ENCODE results near the gene EXOSC1.
"Not testable (repeated sequence)": the region's sequence is repeated elsewhere in the genome, so short reads cannot be mapped to it uniquely, and the experiment has no call there.

The EXOSC1 gene

DNA sequence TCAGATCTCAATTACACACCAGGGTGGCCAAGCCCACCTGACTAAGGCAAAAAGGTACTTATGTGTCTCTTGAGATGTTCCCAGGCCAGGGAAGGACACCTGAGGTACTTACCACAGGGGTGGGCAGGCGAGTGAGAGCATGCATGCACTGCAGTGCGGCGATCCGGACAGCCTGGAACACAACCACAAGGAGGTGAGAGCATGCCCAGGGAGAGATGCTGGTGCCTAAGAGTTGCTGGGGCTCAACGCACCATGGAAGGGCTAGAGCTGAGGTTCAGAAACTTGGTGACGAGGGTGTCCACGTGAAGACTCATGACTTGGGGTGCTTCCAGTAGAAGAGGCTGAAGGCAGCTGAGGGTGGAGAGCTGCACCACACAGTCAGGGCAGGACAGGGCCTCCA lies 13.3 kb upstream of the EXOSC1 start:
- no peak for DNase-seq (ENCODE audit: low read depth)

DNA sequence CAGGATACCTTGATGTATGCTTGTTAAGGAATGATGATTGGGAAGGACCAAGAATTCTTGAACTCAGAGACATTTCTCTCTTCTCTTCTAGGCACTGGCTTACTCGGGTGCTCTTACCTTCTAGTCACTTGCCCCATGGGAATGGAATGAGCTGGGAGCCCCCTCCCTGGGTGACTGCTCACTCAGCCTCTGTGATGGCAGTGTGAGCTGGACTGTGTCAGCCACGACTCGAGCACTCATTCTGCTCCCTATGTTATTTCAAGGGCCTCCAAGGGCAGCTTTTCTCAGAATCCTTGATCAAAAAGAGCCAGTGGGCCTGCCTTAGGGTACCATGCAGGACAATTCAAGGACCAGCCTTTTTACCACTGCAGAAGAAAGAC lies 10.9 kb upstream of the EXOSC1 start:
- DNase-seq (ENCODE audit: low read depth), result no peak

DNA sequence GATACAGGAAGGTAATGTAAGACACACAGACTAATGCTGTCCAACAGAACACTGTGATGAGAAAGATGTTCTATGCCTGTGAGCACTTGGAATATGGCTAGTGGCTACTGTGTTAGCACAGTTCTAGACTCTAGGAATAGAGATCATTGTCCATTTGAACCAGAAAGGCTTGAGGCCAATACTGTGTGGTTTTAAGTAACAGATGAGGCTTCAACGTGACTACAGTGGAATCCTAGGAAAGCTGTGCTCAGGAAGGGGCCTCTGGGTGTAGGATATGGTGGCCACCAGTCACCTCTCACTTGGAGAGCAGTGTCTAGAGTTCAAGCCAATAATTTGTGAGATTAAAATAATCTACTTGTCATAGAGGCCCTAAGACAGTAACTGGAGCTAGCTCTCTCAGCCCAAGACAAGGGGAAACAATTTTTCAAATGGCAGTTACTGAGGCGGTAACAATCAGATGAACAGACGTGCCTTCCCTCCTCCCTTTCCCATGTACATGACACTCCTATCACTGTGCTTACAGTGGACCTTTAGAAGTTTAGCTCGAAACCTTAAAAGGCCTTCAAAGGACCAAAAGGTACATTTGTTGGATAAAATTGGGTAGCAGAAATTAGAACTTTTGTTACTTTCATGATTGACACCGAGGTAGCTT lies 10.4 kb upstream of the EXOSC1 start:
- no peak for DNase-seq (ENCODE audit: low read depth)

DNA sequence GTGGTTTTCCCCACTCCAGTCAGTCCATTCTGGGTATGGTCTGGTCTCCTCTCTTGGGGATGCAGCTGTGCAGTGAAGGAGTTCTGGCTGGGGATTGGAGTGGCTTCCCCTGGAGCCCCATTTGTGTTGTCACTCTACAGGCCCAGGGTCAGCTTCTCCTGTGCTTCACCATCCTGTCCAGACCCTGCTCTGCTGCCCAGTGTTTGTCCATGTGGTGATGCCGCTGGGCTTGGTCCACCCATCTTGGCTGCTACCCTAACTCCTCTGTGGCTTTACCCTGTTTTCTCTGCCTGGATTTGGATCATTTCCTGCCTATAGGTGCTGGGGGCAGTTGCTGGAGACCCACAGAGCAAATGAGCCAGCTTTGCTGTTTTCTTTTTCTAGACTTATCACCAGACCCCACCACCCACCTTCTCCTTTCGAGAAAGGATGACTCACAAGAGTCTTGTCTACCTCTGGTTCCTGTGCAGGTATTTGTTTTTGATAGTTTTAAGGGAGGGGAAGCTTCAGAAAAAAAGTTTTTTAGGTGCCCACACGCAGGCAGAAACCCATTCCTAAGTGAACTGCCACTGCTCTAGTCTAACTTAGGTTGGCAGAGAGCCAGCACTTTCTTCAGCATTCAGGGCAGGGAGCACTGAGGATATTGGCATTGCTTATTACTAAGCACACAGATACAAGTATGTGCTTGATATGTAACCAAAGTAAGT lies 8.7 kb upstream of the EXOSC1 start:
- peak; percentile 26 for DNase-seq (ENCODE audit: low read depth)

DNA sequence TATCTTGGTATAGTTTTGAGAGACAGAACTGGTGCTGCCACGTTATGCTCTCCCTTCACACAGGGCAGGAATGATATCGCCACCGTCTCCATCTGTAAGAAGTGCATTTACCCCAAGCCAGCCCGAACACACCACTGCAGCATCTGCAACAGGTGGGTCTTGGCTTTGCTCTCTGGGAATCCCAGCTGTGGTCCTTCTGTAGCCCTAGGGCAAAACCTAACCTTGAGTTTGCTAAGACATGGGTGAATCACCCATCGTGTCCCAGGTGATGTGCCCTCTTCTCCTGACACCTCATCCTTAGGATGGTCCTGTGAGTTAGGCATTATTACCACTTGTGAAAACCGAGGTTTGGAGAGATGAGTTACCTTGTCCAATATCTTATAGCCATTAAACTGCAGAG lies 6.5 kb upstream of the EXOSC1 start:
- DNase-seq (ENCODE audit: low read depth), result no peak

DNA sequence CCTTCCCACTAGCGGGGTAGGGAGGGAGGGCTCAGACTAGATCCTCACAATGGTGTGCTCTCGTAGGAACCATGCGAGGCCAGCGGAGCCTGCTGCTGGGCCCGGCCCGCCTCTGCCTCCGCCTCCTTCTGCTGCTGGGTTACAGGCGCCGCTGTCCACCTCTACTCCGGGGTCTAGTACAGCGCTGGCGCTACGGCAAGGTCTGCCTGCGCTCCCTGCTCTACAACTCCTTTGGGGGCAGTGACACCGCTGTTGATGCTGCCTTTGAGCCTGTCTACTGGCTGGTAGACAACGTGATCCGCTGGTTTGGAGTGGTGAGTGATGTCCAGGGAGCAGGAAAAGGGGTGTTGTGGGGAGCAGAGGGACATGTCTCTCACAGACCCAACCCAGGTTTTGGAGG lies 5.8 kb upstream of the EXOSC1 start:
- no peak for DNase-seq (ENCODE audit: low read depth)

DNA sequence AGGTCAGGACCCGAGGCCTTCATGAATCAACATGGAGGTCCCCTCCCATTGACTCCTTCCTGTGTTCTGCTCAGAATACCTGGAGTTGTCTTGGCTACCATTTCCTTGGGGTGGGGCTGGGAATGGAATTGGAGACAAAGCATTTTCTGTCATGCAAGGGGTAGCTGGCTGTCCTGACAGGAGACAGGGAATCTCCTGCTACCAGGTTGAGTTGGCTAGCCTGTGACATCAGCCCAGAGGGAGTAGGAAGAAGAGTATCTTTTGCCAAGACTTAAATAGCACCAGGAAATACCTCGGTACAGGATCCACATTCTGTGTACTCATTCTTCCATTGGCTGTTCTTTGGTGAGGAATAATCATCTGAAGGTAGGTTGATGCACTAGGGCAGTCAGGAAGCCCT lies 5.0 kb upstream of the EXOSC1 start:
- no peak for DNase-seq (ENCODE audit: low read depth)

DNA sequence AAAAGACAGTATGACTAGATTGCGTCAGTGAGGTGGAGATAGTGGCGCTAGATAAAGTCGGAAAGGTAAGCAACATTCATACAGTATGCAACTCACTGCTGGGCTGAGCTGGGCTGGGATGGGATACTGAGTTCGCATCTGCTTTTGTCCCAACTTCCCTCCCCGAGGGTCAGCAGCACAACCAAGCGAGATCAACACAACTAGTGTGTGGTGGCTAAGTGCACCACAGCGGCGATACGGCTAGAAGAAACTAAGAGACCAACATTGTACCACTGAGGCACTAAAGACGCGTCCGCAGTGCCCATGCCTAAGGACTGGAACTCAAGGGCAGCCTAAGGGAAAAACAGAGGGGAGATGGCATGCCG lies 467 bp downstream of the EXOSC1 start:
- no peak for DNase-seq (ENCODE audit: low read depth)

DNA sequence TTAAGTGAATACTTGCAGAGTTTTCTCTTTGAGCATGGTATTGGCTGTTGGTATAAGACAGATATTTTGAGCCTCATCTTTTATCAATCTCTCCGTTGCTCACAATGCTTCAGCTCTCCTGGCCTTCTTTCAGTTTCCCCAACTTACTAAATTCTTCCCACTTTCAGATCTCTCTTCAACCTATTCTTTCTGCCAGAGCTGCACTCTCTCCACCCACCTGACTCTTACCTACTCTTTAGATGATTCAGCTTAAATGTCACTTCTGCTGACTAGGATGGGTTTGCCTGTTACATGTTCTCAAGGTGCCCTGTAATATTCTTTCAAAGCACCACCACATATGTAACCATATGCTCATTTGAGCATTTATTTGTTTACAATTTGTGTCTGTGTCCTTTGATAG lies 1.6 kb downstream of the EXOSC1 start:
- no peak for DNase-seq (ENCODE audit: low read depth)

DNA sequence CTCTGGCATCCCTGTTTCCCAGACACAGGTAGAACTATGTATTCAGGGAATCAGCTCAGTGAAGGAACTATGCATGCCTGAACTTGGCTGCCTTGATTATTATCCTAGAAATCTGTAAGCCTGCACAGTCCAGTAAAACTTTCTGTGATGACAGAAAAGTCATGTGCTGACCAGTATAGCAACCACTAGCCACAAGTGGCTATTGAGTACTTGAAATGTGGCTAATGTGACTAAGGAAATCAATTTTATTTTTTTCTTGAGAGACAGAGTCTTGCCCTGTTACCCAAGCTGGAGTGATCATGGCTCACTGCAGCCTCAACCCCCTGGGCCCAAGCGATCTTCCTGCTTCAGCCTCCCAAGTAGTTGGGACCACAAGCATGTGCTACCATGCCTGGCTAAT lies 3.5 kb downstream of the EXOSC1 start:
- DNase-seq (ENCODE audit: low read depth), result no peak

DNA sequence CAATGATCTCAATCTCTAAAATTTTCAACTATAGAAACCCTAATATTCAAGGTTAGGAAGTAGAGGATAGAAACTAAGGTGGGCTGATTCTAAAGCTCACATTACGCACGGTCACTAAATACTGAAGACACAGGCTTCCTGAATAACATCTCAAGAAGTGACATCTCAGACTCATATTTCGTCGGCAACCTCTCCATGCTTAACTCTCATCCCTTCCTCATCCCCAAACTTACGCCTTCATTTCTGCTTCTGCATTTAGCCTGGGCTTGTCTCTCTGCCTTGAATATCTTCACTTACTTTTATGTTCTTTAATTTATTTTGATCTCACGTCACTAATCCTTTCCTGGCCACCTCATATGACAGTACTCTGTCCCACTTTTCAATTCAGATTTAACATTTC lies 10.6 kb downstream of the EXOSC1 start:
- no peak for DNase-seq (ENCODE audit: low read depth)

DNA sequence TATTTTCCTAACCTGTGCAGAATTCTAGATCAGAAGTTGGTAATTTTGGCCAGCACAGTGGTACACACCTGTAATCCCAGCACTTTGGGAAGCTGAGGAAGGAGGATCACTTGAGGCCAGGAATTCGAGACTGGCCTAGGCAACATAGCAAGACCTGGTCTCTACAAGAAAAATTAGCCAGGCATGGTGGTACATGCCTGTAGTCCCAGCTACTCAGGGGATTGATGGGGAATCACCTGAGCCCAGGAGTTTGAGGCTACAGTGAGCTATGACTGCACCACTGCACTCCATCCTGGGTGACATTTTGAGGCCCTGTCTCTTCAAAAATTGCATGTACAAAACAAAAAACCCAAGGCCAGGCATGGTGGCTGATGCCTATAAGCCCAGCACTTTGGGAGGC lies 11.2 kb downstream of the EXOSC1 start:
- DNase-seq (ENCODE audit: low read depth), result no peak

DNA sequence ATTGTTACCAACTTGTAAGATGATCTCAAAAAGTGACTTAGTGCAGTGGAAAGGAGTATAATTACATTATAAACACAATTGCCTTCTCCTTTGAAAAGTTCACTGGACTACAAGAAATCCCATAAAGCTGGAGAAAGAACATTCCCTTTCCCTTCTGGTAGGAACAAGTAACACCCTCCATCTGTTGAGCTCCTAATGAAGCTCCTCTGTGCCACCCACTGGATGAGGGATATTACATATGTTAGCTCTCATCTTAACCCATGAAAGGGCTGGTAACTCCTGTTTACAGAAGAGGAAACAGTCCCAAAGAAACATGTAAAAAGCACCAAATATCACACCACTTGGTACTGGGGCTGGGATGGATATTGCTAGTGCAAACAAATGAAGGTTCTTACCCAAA lies 11.8 kb downstream of the EXOSC1 start:
- no peak for DNase-seq (ENCODE audit: low read depth)

DNA sequence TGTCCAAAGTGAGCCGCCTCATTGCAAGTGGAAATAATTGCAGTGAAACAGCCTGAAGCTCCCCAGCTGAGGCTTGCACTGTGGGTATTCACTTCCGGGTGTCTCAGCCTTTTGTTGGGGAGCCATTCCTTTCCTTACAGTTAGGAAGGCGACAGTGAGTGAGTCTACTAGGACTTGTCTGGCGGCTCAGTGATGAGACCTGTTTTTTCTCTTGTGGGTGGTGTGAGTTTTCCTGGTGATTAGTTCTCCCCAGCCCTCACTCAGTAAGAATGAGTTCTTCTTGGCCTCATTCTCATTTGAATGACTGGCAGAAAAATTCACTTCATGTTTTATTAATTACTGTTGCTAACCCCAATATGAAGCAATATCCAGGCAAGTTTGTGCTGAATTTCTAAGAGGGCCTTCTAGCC lies 17.2 kb downstream of the EXOSC1 start:
- no peak for DNase-seq (ENCODE audit: low read depth)

DNA sequence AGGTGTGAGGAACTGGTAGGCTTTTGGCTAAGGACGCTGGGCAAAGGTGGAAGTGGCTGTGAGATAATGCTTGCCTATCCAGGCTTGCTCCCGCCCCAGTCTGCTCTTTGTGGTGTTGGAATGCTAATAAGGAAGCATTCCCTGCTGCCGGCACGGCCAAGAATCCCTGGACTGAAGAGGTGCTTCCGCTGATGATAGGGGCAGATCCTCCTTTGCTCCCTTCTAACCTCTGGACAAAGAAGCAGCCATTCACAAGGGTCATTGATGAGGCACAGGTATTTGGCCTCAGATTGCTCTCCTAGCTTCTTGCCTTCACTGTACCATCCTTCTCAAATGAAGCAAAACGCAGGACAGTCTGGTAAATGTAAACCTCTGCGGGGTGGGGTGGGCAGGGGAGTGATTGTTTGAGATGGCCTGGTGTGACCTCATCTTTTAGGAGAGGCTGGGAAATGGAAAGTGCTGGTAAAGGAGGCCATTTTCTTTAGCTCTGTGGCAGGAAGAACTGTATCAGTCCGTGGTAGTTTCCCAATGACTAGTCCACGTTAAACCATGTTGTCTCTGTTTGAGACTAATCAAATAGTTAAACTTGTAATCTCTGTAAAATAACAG lies 18.1 kb downstream of the EXOSC1 start:
- DNase-seq (ENCODE audit: low read depth), result no peak

DNA sequence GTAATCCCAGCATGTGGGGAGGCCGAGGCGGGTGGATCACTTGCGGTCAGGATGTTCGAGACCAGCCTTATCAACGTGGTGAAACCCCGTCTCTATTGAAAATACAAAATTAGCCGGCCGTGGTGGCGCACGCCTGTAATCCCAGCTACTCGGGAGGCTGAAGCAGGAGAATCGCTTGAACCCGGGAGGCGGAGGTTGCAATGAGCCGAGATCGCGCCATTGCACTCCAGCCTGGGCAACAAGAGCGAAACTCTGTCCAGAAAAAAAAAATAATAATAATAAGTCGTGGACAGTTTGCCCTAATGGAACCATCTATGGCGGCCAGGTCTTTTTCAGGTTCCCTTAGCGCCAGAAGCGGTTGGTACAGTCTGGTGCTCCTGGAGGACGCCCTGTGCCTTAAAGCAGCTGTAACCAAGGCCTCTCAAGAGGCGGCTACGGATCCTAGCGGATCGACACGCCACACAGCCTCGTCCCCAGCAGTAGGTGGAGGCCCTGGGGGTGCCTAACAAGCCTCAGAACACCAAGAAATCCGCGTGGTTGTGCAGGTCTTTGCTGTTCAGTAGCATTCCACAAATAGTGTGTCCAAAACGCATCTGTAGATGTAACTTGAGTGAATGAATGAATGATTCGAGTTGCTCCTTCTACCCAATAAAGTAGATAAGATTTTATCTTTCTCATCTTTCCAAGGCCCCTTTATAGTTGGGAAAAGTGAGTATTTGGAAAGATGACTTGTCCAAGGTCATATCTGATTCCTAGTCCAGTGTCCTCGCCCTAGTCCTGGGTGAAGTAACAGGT lies 18.8 kb downstream of the EXOSC1 start:
- no peak for DNase-seq (ENCODE audit: low read depth)

DNA sequence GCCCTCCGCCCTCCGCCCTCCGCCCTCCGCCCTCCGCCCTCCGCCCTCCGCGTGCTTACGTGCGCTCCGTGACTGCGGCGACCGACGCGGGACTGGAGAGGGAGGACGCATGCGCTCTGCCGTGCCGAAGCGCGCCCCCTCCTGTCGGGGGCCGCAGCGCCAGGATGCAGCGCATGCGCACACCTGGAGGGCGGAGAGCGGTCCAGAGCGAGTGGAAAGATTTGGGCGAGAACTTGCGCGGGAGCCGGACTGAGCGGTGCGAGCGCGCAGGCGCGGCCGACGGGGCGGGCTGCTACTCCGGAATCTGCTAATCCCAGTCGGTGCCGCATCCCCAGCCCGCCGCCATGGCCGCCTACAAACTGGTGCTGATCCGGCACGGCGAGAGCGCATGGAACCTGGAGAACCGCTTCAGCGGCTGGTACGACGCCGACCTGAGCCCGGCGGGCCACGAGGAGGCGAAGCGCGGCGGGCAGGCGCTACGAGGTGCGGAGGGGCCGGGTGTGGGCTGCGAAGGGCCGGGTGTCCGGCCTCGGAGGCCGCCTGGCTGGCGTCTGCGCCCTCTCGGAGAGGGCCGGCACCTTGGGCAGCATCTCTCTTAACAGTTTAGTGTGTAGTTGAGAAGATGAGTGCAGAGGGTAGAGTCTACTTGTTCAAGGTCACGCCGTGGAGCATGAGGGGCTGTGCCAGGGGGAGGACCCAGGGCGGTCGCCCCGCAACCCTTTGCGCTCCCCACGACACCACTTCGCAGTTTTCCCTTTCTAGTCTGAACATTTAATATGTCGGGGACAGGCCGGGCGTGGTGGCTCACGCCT lies 19.6 kb downstream of the EXOSC1 start, which contains the start of gene PGAM1:
PGAM1 (plus strand) TSS at position 228 of the 812 bp plus-strand sequence; CDS start at position 345, 117 bp downstream.
- peak; percentile 96 for DNase-seq (ENCODE audit: low read depth)

DNA sequence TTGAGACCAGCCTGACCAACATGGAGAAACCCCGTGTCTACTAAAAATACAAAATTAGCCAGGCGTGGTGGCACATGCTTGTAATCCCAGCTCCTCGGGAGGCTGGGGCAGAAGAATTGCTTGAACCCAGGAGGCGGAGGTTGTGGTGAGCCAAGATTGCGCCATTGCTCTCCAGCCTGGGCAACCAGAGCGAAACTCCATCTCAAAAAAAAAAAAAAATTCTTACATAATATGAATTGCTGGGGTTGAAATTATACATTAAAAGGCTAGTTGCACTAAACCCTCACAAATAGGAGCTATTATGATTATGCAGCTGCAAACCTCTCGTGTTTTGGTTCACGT lies 22.1 kb downstream of the EXOSC1 start:
- DNase-seq (ENCODE audit: low read depth), result not testable (repeated sequence)

DNA sequence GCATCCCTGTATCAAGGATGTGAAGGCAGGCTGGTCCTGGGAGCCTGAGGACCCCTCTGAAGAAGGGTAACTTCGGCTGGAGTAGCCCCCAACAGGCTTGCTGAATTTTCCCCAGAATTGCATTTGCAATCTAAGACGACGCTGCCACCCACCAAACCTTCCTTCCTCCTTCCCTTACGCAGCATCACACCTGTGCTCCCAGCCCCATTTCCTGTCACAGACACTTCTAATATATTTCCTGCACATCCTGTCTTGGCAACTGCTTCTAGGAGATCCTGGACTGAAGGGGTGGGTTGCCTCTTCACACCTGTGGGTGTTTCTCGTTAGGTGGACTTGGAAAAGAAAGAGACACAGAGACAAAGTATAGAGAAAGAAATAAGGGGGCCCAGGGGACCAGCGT lies 29.2 kb downstream of the EXOSC1 start:
- DNase-seq (ENCODE audit: low read depth), result no peak

DNA sequence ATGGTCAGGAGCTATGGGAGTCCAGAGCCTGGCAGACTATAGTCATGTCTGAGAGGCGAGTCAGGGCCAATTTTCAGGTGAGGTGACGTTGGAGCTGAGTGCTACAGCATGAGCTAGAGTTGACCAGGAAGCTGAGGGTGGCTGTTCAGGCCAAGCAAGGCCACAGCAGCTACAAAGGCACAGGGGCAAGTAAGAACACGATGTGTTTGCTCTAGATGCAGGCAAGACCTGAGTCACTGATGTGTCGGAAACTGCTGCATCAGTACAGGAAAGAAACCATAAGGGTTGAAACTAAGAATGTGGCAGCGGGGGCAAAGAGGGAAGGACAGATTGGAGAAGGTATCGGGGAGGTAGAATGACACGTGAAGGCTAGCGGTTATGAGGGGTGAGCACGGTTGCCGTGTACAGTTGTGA lies 32.9 kb downstream of the EXOSC1 start:
- no peak for DNase-seq (ENCODE audit: low read depth)

DNA sequence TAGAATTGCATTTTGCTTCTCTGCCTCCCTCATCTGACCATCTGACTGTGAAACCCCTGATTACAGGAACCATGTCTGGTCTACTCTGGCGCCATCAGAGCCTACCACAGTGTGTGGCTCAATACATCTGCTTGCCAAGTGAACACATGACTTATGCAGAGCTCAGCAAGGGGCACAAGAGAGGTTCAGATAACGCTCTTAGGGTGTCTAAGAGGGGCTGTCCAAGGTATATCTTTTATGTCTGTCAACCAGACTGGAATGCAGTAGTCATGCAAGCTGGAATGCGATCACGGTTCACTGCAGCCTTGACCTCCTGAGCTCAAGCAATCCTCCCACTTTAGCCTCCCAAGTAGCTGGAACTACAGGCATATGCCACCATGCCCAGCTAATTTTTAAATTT lies 34.4 kb downstream of the EXOSC1 start:
- no peak for DNase-seq (ENCODE audit: low read depth)

DNA sequence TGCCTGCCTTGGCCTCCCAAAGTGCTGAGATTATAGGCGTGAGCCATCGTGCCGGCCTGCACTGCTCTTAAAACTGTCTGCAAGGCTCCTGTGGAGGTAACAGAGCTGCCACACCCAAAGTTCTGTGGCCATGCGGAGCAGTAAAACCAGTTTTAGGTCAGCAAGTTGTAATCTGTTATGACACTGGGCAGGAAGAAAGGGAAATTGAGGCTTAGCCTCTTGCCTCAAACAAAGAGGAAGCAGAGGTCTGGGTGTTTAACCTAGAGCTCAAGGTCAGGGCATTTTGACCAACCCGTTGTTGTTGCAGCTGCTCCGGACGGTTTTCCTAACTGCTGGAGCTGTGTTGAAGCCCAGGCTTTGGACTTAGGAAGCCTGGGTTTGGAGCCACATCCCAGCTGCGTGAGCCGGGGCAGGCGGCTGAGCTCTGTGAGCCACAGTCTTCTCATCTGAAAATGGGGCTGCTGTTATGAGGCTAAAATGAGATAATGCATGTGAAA lies 37.3 kb downstream of the EXOSC1 start:
- DNase-seq (ENCODE audit: low read depth), result no peak
